ENCODE results near the gene PTPRT.

The PTPRT gene

GRCh38 chr20:42043921-42044320 is 1145.8 kb downstream of the PTPRT start:
- no peak for DNase-seq (ENCODE audit: low read depth)

- no peak for DNase-seq (ENCODE audit: low read depth)
Observed at GRCh38 chr20:42041000-42041565, 1148.6 kb downstream of the PTPRT start.

GRCh38 chr20:42027746-42028268 is 1161.9 kb downstream of the PTPRT start:
- DNase-seq (ENCODE audit: low read depth): no peak

GRCh38 chr20:42026599-42026998 is 1163.1 kb downstream of the PTPRT start:
- DNase-seq (ENCODE audit: low read depth): no peak

GRCh38 chr20:42024653-42025052 is 1165.1 kb downstream of the PTPRT start:
- no peak for DNase-seq (ENCODE audit: low read depth)

All from stimulated activated CD8-positive, alpha-beta memory T cell treated with anti-CD3 and anti-CD28 coated beads, Interleukin-15, amount 100 ng/mL, for 1 hour (primary cell).